HG03565 (cell line): ENCODE results near the gene CCDC27.

ENCODE experiments used
- ATAC-seq: cut with Tn5 transposase; IDR thresholded peaks from one replicate; pipeline ENCODE4 v1.9.1; 2021; ENCODE audit warnings: mild to moderate bottlenecking, moderate library complexity; ENCODE audit not compliant: unreplicated experiment

Gene CCDC27

GRCh38 chr1:3816331-3817137 is 64.3 kb downstream of the CCDC27 start:
- no peak for ATAC-seq

- no peak for ATAC-seq
These were observed 65.0 kb downstream of the CCDC27 start for GRCh38 chr1:3817138-3817740.

GRCh38 chr1:3817821-3818597 is 65.8 kb downstream of the CCDC27 start:
- no peak for ATAC-seq

GRCh38 chr1:3819771-3820200 is 67.5 kb downstream of the CCDC27 start:
- no peak for ATAC-seq

- ATAC-seq, result no peak
These were observed 68.1 kb downstream of the CCDC27 start for GRCh38 chr1:3820316-3820715.

GRCh38 chr1:3821004-3821403 is 68.8 kb downstream of the CCDC27 start:
- ATAC-seq, result no peak
